Panc1 (cell line): ENCODE results near the gene PHOX2B.

ENCODE experiments used
- CTCF ChIP-seq: fragments of 450-650 bp; IDR thresholded peaks from 2 replicates; pipeline ENCODE4 v1.5.1; 2017; ENCODE audit warnings: mild to moderate bottlenecking
- POLR2AphosphoS5 ChIP-seq: IDR thresholded peaks from 2 replicates; pipeline ENCODE4 v1.6.1; 2012; ENCODE audit warnings: mild to moderate bottlenecking, low read depth, low read length, moderate library complexity
- REST ChIP-seq, 2 experiments: IDR thresholded peaks; 2 replicates each; pipeline ENCODE4 v1.6.1; 2011 to 2012; ENCODE audit warnings: low read depth in 2 of 2, control low read depth in 1 of 2, low read length in 1 of 2, mild to moderate bottlenecking in 1 of 2, moderate library complexity in 1 of 2; ENCODE audit not compliant: insufficient read depth in 1 of 2

- TF ChIP-seq CTCF (no peak), POLR2AphosphoS5 (no peak), REST (IDR thresholded peaks at IDR 0.05; ENCODE audit: insufficient read depth in 1 of 2, low read depth in 2 of 2, low read length in 1 of 2) (no peak)
Measured at GRCh38 chr4:41722181-41722580, 26.3 kb downstream of the PHOX2B start.
